Neural progenitor cell (in vitro differentiated cells): Measurements from ENCODE around the gene ZNF385A. TPM values are rescaled to one million over a fixed set of nuclear protein-coding genes. Genes with fewer than 3 reads are reported as not detected.

Experiments
- DNase-seq: peaks from one replicate; pipeline ENCODE4 v3.0.0-alpha.2; 2016; ENCODE audit warnings: low spot score
- H2AFZ ChIP-seq: fragments of 200-600 bp; sonication (generic); replicated peaks from 2 replicates; pipeline ENCODE4 v1.6.1; 2016; ENCODE audit warnings: antibody characterized with exemption
- H3F3A ChIP-seq: fragments of 200-600 bp; sonication (generic); 2 replicates; pipeline ENCODE4 v1.6.1; 2016; ENCODE audit warnings: antibody characterized with exemption, low read depth
- H3K27ac ChIP-seq: fragments of 200-600 bp; sonication (generic); 2 replicates; pipeline ENCODE4 v1.5.1; 2016; ENCODE audit warnings: mild to moderate bottlenecking
- H3K27me3 ChIP-seq: fragments of 200-600 bp; sonication (generic); 2 replicates; pipeline ENCODE4 v1.6.1; 2016; ENCODE audit warnings: mild to moderate bottlenecking, moderate library complexity
- H3K36me3 ChIP-seq: fragments of 200-600 bp; sonication (generic); 2 replicates; pipeline ENCODE4 v1.5.1; 2016
- H3K4me1 ChIP-seq: fragments of 200-600 bp; sonication (generic); 2 replicates; pipeline ENCODE4 v1.6.1; 2016; ENCODE audit warnings: mixed run types
- H3K4me2 ChIP-seq: fragments of 200-600 bp; sonication (generic); 2 replicates; pipeline ENCODE4 v1.6.1; 2016
- H3K4me3 ChIP-seq: fragments of 200-600 bp; sonication (generic); 2 replicates; pipeline ENCODE4 v1.5.1; 2016
- H3K79me2 ChIP-seq: fragments of 200-600 bp; sonication (generic); 2 replicates; pipeline ENCODE4 v1.6.1; 2016; ENCODE audit warnings: low read depth
- H3K9ac ChIP-seq: fragments of 200-600 bp; sonication (generic); 2 replicates; pipeline ENCODE4 v1.6.1; 2016
- H3K9me3 ChIP-seq: fragments of 200-600 bp; sonication (generic); 2 replicates; pipeline ENCODE4 v1.5.1; 2016; ENCODE audit warnings: low read depth
- H4K20me1 ChIP-seq: fragments of 200-600 bp; sonication (generic); 2 replicates; pipeline ENCODE4 v1.6.1; 2016; ENCODE audit warnings: low read depth
- H3K27ac Mint-ChIP-seq: 3 replicates; pipeline ENCODE4 v1.8.0; 2021; ENCODE audit warnings: mixed read lengths
- H3K27me3 Mint-ChIP-seq: 2 replicates; pipeline ENCODE4 v1.8.0; 2022; ENCODE audit warnings: low read depth, mild to moderate bottlenecking, inconsistent platforms, moderate library complexity, mixed read lengths; ENCODE audit not compliant: insufficient read depth
- H3K36me3 Mint-ChIP-seq: 3 replicates; pipeline ENCODE4 v1.8.0; 2021; ENCODE audit warnings: mixed read lengths
- H3K4me1 Mint-ChIP-seq: 3 replicates; pipeline ENCODE4 v1.8.0; 2021; ENCODE audit warnings: mixed read lengths
- H3K4me3 Mint-ChIP-seq: 3 replicates; pipeline ENCODE4 v1.8.0; 2021; ENCODE audit warnings: mild to moderate bottlenecking, moderate library complexity, mixed read lengths
- H3K9me3 Mint-ChIP-seq: 3 replicates; pipeline ENCODE4 v1.8.0; 2020; ENCODE audit warnings: mixed read lengths
- CTCF ChIP-seq: fragments of 200-600 bp; sonication (generic); IDR thresholded peaks from 2 replicates; pipeline ENCODE4 v1.5.1; 2017; ENCODE audit warnings: antibody characterized with exemption, mild to moderate bottlenecking
- EZH2 ChIP-seq: fragments of 200-600 bp; sonication (generic); IDR thresholded peaks from 2 replicates; pipeline ENCODE4 v1.6.1; 2017; ENCODE audit warnings: antibody characterized with exemption, mild to moderate bottlenecking, moderate library complexity
- EZH2phosphoT487 ChIP-seq: fragments of 200-600 bp; sonication (generic); IDR thresholded peaks from 2 replicates; pipeline ENCODE4 v1.6.1; 2017; ENCODE audit warnings: antibody characterized with exemption
- total RNA-seq: library from RNA; depleted of rRNA; stranded (reverse); fragments of >200 nt; gene quantifications from 2 replicates; pipeline ENCODE4 v1.2.3, GENCODE V29; 2015; ENCODE audit warnings: low replicate concordance

ZNF385A gene
- total RNA-seq, 1 donor from 2014 or later, result 6.2 TPM

- Histone ChIP-seq H3K36me3 (no peaks in the 10 kb centered on the region), H3K4me1 (peaks cover 29% of the 10 kb centered on the region), H3F3A (peaks cover 20% of the 10 kb centered on the region), H2AFZ (no peak overlapping the region), H3K27ac (no peak overlapping the region), H4K20me1 (no peaks in the 10 kb centered on the region), H3K4me3 (no peak overlapping the region), H3K4me2 (no peak overlapping the region), H3K27me3 (peaks cover 4% of the 10 kb centered on the region), H3K79me2 (peaks cover 8% of the 10 kb centered on the region), H3K9ac (no peak overlapping the region), H3K9me3 (no peaks in the 10 kb centered on the region)
- H3K27ac Mint-ChIP-seq, result no peak overlapping the region
- peaks cover 7% of the 10 kb centered on the region for H3K27me3 Mint-ChIP-seq
- H3K9me3 Mint-ChIP-seq, result no peaks in the 10 kb centered on the region
- TF ChIP-seq EZH2 (no peak), EZH2phosphoT487 (no peak), CTCF (no peak)
- H3K36me3 Mint-ChIP-seq, result no peaks in the 10 kb centered on the region
- H3K4me1 Mint-ChIP-seq, result peaks cover 14% of the 10 kb centered on the region
- DNase-seq, result no peak
- H3K4me3 Mint-ChIP-seq, result no peak overlapping the region
These were observed 21.5 kb downstream of the ZNF385A start for GRCh38 chr12:54363047-54363446.

GRCh38 chr12:54360717-54361456 lies 23.6 kb downstream of the ZNF385A start:
- Histone ChIP-seq H2AFZ (no peak overlapping the region), H3K4me3 (no peak overlapping the region), H3K9ac (no peak overlapping the region), H3K9me3 (no peaks in the 10 kb centered on the region), H3K4me1 (peaks cover 50% of the 10 kb centered on the region), H3F3A (peaks cover 34% of the 10 kb centered on the region), H3K79me2 (peaks cover 30% of the 10 kb centered on the region), H3K27me3 (no peaks in the 10 kb centered on the region), H3K27ac (no peak overlapping the region), H3K36me3 (no peaks in the 10 kb centered on the region), H3K4me2 (peak overlapping the region; percentile 80), H4K20me1 (no peaks in the 10 kb centered on the region)
- H3K36me3 Mint-ChIP-seq, result no peaks in the 10 kb centered on the region
- peaks cover 11% of the 10 kb centered on the region for H3K4me1 Mint-ChIP-seq
- DNase-seq, result peak; percentile 95
- H3K9me3 Mint-ChIP-seq, result no peaks in the 10 kb centered on the region
- peaks cover 4% of the 10 kb centered on the region for H3K27me3 Mint-ChIP-seq
- no peak for TF ChIP-seq EZH2
- TF ChIP-seq CTCF, result peak; percentile 98
- peak overlapping the region; percentile 94 for H3K27ac Mint-ChIP-seq
- H3K4me3 Mint-ChIP-seq, result peak overlapping the region; percentile 67

GRCh38 chr12:54359762-54360351 lies 24.7 kb downstream of the ZNF385A start:
- Histone ChIP-seq H3K79me2 (peaks cover 31% of the 10 kb centered on the region), H3K27ac (peak overlapping the region; percentile 93), H3K9me3 (no peaks in the 10 kb centered on the region), H2AFZ (no peak overlapping the region), H3K9ac (peak overlapping the region; percentile 35), H4K20me1 (no peaks in the 10 kb centered on the region), H3K4me1 (peaks cover 60% of the 10 kb centered on the region), H3K4me3 (peak overlapping the region; percentile 35), H3K36me3 (no peaks in the 10 kb centered on the region), H3F3A (peaks cover 44% of the 10 kb centered on the region), H3K27me3 (no peaks in the 10 kb centered on the region), H3K4me2 (peak overlapping the region; percentile 80)
- no peak for DNase-seq
- Mint-ChIP-seq H3K27ac (no peak overlapping the region), H3K4me1 (peaks cover 11% of the 10 kb centered on the region), H3K9me3 (no peaks in the 10 kb centered on the region), H3K4me3 (no peak overlapping the region), H3K36me3 (no peaks in the 10 kb centered on the region), H3K27me3 (peaks cover 4% of the 10 kb centered on the region)
- no peak for TF ChIP-seq EZH2
- no peak for TF ChIP-seq CTCF
- TF ChIP-seq EZH2phosphoT487, result no peak
